H9 (cell line): ENCODE measurements around the gene SUN1. TPM values are rescaled to one million over a fixed set of nuclear protein-coding genes. Genes with fewer than 3 reads are reported as not detected.

Source experiments
- DNase-seq: peaks from one replicate; pipeline ENCODE4 v3.0.0-alpha.2; 2017
- H2AFZ ChIP-seq: one replicate; pipeline ENCODE4 v1.6.1; 2013; ENCODE audit warnings: mild to moderate bottlenecking, low read length, control low read depth, moderate library complexity
- H2AK5ac ChIP-seq: 2 replicates; pipeline ENCODE4 v1.6.1; 2013; ENCODE audit warnings: low read length, control low read depth, mixed read lengths; ENCODE audit not compliant: insufficient read length
- H2BK120ac ChIP-seq: one replicate; pipeline ENCODE4 v1.6.1; 2013; ENCODE audit warnings: low read depth, mild to moderate bottlenecking, low read length, control low read depth, inconsistent platforms; ENCODE audit not compliant: poor library complexity, severe bottlenecking
- H2BK12ac ChIP-seq: 2 replicates; pipeline ENCODE4 v1.6.1; 2013; ENCODE audit warnings: low read length, control low read depth, mixed read lengths, low read depth; ENCODE audit not compliant: insufficient read length
- H2BK15ac ChIP-seq: 2 replicates; pipeline ENCODE4 v1.6.1; 2013; ENCODE audit warnings: low read depth, low read length, control low read depth
- H2BK20ac ChIP-seq: one replicate; pipeline ENCODE4 v1.6.1; 2013; ENCODE audit warnings: low read depth, mild to moderate bottlenecking, low read length, control low read depth, inconsistent platforms; ENCODE audit not compliant: poor library complexity, severe bottlenecking
- H2BK5ac ChIP-seq: 2 replicates; pipeline ENCODE4 v1.6.1; 2013; ENCODE audit warnings: low read length, control low read depth, mixed read lengths; ENCODE audit not compliant: insufficient read length
- H3K14ac ChIP-seq: 2 replicates; pipeline ENCODE4 v1.6.1; 2013; ENCODE audit warnings: low read length, control low read depth; ENCODE audit not compliant: insufficient read depth
- H3K18ac ChIP-seq: 2 replicates; pipeline ENCODE4 v1.6.1; 2013; ENCODE audit warnings: low read depth, mild to moderate bottlenecking, mixed read lengths, low read length, control low read depth; ENCODE audit not compliant: insufficient read length
- H3K23ac ChIP-seq: 2 replicates; pipeline ENCODE4 v1.6.1; 2013; ENCODE audit warnings: low read length, control low read depth, mixed read lengths, low read depth; ENCODE audit not compliant: insufficient read length
- H3K23me2 ChIP-seq: 2 replicates; pipeline ENCODE4 v1.6.1; 2013; ENCODE audit warnings: low read depth, mild to moderate bottlenecking, mixed read lengths, low read length, control low read depth; ENCODE audit not compliant: insufficient read length, poor library complexity, severe bottlenecking
- H3K27ac ChIP-seq: 2 replicates; pipeline ENCODE4 v1.5.1; 2013; ENCODE audit warnings: low read length, control low read depth, mixed read lengths, low read depth; ENCODE audit not compliant: insufficient read length
- H3K27me3 ChIP-seq: 2 replicates; pipeline ENCODE4 v1.6.1; 2013; ENCODE audit warnings: low read length, control low read depth, inconsistent platforms; ENCODE audit not compliant: insufficient read depth
- H3K4ac ChIP-seq: 2 replicates; pipeline ENCODE4 v1.6.1; 2013; ENCODE audit warnings: low read depth, mild to moderate bottlenecking, control low read depth, inconsistent platforms, low read length, moderate library complexity
- H3K4me1 ChIP-seq: 2 replicates; pipeline ENCODE4 v1.6.1; 2013; ENCODE audit warnings: low read length, control low read depth, inconsistent platforms; ENCODE audit not compliant: insufficient read depth
- H3K4me2 ChIP-seq: 2 replicates; pipeline ENCODE4 v1.6.1; 2013; ENCODE audit warnings: low read length, control low read depth, mixed read lengths; ENCODE audit not compliant: insufficient read length, insufficient read depth
- H3K56ac ChIP-seq: 2 replicates; pipeline ENCODE4 v1.6.1; 2013; ENCODE audit warnings: low read depth, mild to moderate bottlenecking, mixed read lengths, low read length, control low read depth; ENCODE audit not compliant: insufficient read length
- H3K79me1 ChIP-seq: 2 replicates; pipeline ENCODE4 v1.6.1; 2013; ENCODE audit warnings: low read depth, mild to moderate bottlenecking, moderate library complexity, low read length, control low read depth, inconsistent platforms; ENCODE audit not compliant: insufficient read depth, poor library complexity, severe bottlenecking
- H3K79me2 ChIP-seq: 2 replicates; pipeline ENCODE4 v1.6.1; 2013; ENCODE audit warnings: low read length, control low read depth, inconsistent platforms; ENCODE audit not compliant: insufficient read depth
- H3K9ac ChIP-seq: 2 replicates; pipeline ENCODE4 v1.6.1; 2013; ENCODE audit warnings: low read length, control low read depth, mixed read lengths; ENCODE audit not compliant: insufficient read length; ENCODE audit errors: extremely low read depth
- H3K9me3 ChIP-seq: one replicate; pipeline ENCODE4 v1.6.1; 2013; ENCODE audit warnings: low read depth, low read length, inconsistent platforms; ENCODE audit not compliant: control insufficient read depth
- H3T11ph ChIP-seq: one replicate; pipeline ENCODE4 v1.6.1; 2013; ENCODE audit warnings: mild to moderate bottlenecking, low read length, control low read depth, inconsistent platforms
- H4K20me1 ChIP-seq: one replicate; pipeline ENCODE4 v1.6.1; 2013; ENCODE audit not compliant: control insufficient read depth, insufficient read length, insufficient read depth
- H4K5ac ChIP-seq: 2 replicates; pipeline ENCODE4 v1.6.1; 2013; ENCODE audit warnings: low read depth, mild to moderate bottlenecking, mixed read lengths, low read length, control low read depth; ENCODE audit not compliant: insufficient read length
- H4K8ac ChIP-seq: replicated peaks from 2 replicates; pipeline ENCODE4 v1.6.1; 2013; ENCODE audit warnings: low read length, control low read depth, mixed read lengths, low read depth; ENCODE audit not compliant: insufficient read length
- H4K91ac ChIP-seq: 2 replicates; pipeline ENCODE4 v1.6.1; 2013; ENCODE audit warnings: low read depth, mild to moderate bottlenecking, moderate library complexity, mixed read lengths, low read length, control low read depth; ENCODE audit not compliant: insufficient read length
- H3K27ac Mint-ChIP-seq, 3 experiments: 2 replicates in 2 of 3; 3 replicates in 1 of 3; pipeline ENCODE4 v1.8.0; 2020 to 2021; ENCODE audit warnings: mixed read lengths in 3 of 3, mild to moderate bottlenecking in 1 of 3, moderate library complexity in 1 of 3
- H3K27me3 Mint-ChIP-seq: 2 replicates; pipeline ENCODE4 v1.8.0; 2021; ENCODE audit warnings: low read depth, mild to moderate bottlenecking, moderate library complexity, mixed read lengths
- H3K36me3 Mint-ChIP-seq, 3 experiments: 2 replicates in 2 of 3; 3 replicates in 1 of 3; pipeline ENCODE4 v1.8.0; 2020 to 2021; ENCODE audit warnings: low read depth in 3 of 3, mixed read lengths in 3 of 3; ENCODE audit not compliant: insufficient read depth in 1 of 3
- H3K4me1 Mint-ChIP-seq, 2 experiments: 2 replicates each; pipeline ENCODE4 v1.8.0; 2020; ENCODE audit warnings: mixed read lengths in 2 of 2
- H3K4me3 Mint-ChIP-seq, 2 experiments: 2 replicates in 1 of 2; 3 replicates in 1 of 2; pipeline ENCODE4 v1.8.0; 2020 to 2021; ENCODE audit warnings: mild to moderate bottlenecking in 2 of 2, mixed read lengths in 2 of 2, moderate library complexity in 1 of 2
- H3K9me3 Mint-ChIP-seq, 2 experiments: 2 replicates in 1 of 2; 3 replicates in 1 of 2; pipeline ENCODE4 v1.8.0; 2020; ENCODE audit warnings: mild to moderate bottlenecking in 2 of 2, mixed read lengths in 2 of 2, moderate library complexity in 1 of 2
- WGBS: extraction: QIAGEN DNeasy Blood & Tissue Kit; methylation state at CpG from one replicate; pipeline ENCODE4 v1.1.7; 2013; ENCODE audit warnings: missing lambda C conversion rate, low lambda C conversion rate, mixed read lengths; ENCODE audit not compliant: insufficient read length; ENCODE audit errors: extremely low coverage; 5-methylcytosine and 5-hydroxymethylcytosine counted together
- total RNA-seq: library from RNA; stranded (reverse); gene quantifications from 2 replicates; pipeline ENCODE4 v1.2.1, GENCODE V29; 2021
- TF ChIP-seq, protein P1 (sequence below): fragments of 200-600 bp; sonication (generic); conservative IDR thresholded peaks from 3 replicates; pipeline ENCODE4 v1.8.0; 2021; ENCODE audit warnings: antibody characterized with exemption, mild to moderate bottlenecking

SUN1 gene
- total RNA-seq, 1 experiment from 2014 or later = 118 TPM

DNA sequence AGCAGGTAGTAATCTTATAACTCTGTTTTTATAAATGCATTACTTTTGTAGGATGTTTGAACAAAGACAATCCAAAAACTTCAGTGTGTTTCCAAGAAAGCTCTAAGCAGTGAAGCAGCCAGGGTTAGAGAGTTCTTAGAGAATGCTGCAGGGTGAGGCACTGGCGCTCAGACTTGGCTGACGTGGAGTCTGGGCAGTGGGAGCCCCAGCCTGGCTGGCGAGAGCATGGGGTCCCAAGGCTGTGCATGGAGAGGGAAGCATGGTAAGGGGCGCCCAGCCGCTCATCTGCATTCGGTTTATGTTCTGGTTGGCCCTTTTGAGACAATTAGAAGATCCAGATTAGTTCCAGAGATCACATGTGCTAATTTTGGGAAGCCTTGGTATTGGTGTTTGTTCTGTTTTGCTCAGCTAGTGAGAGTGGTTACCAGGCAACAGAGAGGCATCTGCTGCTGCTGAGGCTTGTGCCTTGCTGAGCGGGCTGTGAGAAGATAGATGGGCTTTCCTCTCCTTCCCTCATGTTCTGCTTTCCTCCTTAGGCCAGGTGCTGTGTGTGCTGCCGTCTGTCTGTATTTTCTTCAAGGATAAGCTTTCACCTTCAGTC, 10.3 kb downstream of the SUN1 start:
- Histone ChIP-seq H3K79me1 (no peaks in the 10 kb centered on the region), H2BK15ac (no peak overlapping the region), H3T11ph (no peak overlapping the region), H3K27ac (no peak overlapping the region), H2BK12ac (no peak overlapping the region), H4K5ac (no peak overlapping the region), H3K14ac (no peak overlapping the region), H3K23me2 (no peaks in the 10 kb centered on the region), H4K8ac (peak overlapping the region; percentile 58), H3K9me3 (no peaks in the 10 kb centered on the region), H3K9ac (no peak overlapping the region), H3K4ac (no peak overlapping the region), H2AFZ (no peak overlapping the region), H3K79me2 (peaks cover 5% of the 10 kb centered on the region; the same call in 1 of the 2 replicates), H4K20me1 (no peaks in the 10 kb centered on the region), H3K4me1 (no peaks in the 10 kb centered on the region), H3K56ac (no peak overlapping the region), H3K27me3 (no peaks in the 10 kb centered on the region), H3K4me2 (no peak overlapping the region), H4K91ac (no peak overlapping the region), H2BK20ac (no peak overlapping the region), H2BK120ac (no peak overlapping the region), H3K23ac (no peak overlapping the region), H2BK5ac (no peak overlapping the region), H2AK5ac (no peak overlapping the region), H3K18ac (no peak overlapping the region)
- H3K27me3 Mint-ChIP-seq = no peaks in the 10 kb centered on the region
- WGBS = no CpG with 5 or more reads among the region's 8 CpGs
- peaks cover 60 to 86% (median 74%) of the 10 kb centered on the region in 3 experiments for H3K36me3 Mint-ChIP-seq
- H3K9me3 Mint-ChIP-seq = no peaks in the 10 kb centered on the region; a peak in 1 of 5 replicates
- no peak overlapping the region for H3K4me3 Mint-ChIP-seq
- peaks cover 0 to 4% of the 10 kb centered on the region in 2 experiments; a peak in 1 of 4 replicates for H3K4me1 Mint-ChIP-seq
- peak overlapping the region in 1 of 3 experiments; percentile 91; a peak in 2 of 7 replicates for H3K27ac Mint-ChIP-seq
- TF ChIP-seq, protein P1, sequence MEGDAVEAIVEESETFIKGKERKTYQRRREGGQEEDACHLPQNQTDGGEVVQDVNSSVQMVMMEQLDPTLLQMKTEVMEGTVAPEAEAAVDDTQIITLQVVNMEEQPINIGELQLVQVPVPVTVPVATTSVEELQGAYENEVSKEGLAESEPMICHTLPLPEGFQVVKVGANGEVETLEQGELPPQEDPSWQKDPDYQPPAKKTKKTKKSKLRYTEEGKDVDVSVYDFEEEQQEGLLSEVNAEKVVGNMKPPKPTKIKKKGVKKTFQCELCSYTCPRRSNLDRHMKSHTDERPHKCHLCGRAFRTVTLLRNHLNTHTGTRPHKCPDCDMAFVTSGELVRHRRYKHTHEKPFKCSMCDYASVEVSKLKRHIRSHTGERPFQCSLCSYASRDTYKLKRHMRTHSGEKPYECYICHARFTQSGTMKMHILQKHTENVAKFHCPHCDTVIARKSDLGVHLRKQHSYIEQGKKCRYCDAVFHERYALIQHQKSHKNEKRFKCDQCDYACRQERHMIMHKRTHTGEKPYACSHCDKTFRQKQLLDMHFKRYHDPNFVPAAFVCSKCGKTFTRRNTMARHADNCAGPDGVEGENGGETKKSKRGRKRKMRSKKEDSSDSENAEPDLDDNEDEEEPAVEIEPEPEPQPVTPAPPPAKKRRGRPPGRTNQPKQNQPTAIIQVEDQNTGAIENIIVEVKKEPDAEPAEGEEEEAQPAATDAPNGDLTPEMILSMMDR = no peak
- no peak for DNase-seq
